ENCODE measurements around the gene SLC44A5.
"Not testable (repeated sequence)": the region's sequence is repeated elsewhere in the genome, so short reads cannot be mapped to it uniquely, and the experiment has no call there.

Gene SLC44A5

DNA sequence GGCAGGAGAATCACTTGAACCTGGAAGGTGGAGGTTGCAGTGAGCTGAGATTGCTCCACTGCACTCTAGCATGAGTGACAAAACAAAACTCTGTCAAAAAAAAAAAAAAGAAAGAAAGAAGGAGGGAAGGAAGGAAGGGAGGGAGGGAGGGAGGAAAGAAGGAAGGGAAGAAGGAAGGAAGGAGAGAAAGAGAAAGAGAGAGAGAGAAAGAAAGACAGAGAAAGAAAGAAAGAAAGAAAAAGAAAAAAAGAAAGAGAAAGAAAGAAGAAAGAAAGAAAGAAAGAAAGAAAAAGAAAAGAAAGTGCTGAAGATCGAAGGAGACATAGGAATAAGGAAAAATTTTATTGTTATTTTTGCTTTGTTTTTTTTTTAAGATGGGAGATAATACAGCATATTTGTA, 166.7 kb downstream of the SLC44A5 start:
- DNase-seq = no peak

DNA sequence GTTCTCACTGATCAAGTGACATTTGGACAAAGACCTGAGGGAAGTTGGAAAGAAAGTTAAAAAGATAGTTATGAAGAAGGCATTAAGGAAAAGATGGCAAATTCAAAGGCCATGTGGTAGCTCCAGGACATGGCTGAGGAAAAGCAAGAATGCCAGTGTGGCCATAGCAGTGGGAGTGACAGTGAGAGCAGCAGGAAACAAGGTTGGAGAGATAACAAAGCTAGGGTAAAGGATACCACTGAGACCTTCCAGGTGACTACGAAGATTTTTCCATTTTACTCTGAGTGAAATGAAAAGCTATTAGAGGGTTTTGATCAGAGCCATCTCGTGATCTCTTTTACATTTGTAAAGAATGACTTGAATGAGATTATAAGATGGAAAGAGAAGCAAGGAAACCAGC, 170.6 kb downstream of the SLC44A5 start:
- DNase-seq = no peak

DNA sequence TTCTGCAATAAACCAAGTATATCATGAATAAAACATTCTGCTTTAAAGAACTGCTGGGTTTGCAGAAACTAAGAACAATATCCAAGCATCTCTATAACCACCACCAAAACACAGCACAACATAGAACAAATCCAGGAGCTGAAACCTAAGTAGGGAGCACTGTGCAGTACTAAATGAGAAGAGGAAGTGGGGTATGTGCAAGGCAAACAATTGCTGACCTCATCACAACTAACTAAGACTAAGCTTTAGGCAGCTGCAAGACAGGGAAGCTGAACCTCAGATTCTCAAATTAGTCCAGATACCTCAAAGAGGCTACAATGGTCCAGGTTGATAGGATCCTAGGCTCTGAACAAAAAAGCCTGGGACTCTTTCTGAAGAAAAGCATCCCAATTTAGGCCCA, 172.6 kb downstream of the SLC44A5 start:
- no peak for DNase-seq

DNA sequence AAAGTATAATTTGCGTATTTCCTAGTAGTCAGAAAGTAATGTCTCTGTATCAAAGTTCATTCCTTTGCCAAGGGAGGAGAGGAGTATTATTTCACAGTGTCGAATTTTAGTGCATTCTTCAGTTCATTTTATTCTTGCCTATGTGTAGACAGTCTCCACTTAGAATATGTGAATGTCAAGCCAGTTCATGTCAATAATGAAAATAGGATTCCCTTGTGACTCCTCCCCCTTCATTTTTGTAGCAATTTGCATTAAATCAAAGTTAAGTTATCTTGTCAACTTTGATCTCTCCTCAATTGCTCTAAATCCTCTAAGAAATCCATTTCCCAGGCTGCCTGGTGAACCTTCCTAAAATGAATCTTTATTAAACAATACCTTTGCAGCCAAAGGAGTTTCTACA, 179.1 kb downstream of the SLC44A5 start:
- DNase-seq = no peak

DNA sequence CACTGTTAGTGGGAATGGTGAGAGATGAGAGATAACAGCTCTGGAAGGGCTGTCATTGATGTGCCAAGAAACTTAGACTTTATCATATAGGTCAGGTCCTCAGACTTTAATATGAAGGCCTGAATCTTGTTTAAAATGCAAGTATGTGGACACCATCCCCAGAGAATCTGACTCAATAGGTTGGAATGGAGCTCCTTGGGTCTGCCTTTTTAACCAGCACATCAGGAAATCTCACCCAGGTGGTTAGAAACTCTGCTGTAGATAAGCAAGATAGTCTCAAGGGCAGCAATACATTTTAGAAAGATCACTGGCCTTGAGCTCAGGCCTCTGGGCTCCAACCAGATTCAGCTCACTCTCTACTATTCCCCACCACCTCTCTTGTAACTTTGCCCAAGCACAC, 180.4 kb downstream of the SLC44A5 start:
- DNase-seq = no peak

DNA sequence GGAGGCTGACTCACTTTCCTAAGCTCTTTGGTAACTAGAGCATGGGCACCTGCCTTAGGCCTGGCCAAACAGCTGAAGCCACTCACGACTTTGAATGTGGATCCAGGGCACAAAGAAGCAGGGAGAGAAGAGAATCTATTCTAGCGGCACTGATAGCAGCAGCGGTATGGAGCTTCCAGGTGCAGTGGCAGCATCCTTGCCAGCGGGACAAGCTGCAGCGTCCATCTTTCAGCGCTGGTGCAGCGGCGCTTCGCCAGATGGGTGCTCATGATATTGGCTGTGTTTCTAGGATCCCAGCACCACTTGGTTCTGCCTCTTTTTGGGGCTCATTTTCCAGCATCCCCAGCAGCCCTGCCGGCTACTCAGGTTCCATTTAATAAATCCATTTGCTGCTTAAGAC, 184.2 kb downstream of the SLC44A5 start:
- DNase-seq = no peak

DNA sequence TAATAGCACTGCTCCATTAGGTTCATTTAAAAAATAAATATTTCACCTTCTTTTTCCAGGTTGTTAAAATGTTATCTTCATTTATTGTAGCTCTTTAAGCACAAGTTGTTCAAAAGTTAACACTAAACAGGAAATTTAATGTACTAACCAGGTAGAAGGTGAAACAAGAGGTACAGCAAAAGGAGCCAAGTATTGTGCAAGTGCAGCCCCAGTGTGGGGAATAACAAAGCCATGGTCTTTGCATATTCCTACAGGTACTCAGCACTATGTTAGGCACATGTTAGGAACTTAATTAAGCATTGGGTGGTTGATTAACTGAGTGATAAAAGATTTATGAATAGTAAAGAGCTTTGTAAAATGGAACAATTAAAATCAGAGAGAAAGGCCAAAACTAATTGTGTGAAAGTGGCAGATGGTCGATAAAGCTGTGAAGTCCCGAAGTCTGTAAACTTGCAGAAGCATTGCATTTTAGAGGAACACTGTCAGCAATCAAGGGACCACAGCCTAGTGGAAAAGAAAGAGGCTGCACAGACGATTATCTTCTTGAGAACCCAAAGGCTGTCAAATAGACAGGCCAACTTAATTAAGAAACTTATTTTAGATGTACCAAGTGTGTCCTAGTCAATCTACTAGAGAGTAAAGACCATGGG, 185.8 kb downstream of the SLC44A5 start:
- DNase-seq = no peak

DNA sequence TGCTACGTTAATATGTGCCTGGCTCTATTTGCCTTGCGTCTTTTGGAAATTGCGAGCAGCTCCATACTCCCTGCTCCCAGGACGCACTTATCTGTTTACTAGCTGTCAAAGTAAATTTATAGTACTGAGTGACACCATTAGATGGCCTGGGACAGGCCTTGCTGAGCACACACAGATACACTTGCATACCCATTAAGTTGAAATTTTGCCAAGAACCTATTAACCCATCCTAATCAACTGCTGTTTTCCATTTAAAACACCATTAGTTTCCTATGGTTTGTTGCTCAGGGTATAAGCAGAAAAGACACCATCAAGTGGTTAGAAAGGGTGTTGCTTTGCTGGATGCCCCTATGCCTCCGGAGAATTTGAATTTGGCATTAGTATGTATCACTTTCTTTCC, 187.3 kb downstream of the SLC44A5 start:
- no peak for DNase-seq

DNA sequence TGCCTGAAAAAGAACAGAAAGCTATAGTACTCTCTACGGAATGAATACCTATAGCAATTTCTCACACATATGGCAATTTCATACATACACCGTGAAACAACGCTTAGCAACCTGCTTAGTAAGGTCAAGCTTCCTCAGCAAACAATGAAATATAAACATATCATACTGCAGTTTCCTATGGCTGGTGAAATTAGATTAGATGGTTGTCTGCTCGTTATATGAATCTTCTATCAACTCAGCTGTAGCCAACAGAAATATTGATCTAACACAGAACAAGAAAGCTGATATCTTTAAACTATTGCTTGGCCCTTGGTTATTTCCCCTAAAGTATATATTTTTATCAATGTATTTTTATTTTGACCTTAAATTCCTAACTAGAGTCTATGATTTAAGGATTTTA, 187.8 kb downstream of the SLC44A5 start:
- DNase-seq = no peak

DNA sequence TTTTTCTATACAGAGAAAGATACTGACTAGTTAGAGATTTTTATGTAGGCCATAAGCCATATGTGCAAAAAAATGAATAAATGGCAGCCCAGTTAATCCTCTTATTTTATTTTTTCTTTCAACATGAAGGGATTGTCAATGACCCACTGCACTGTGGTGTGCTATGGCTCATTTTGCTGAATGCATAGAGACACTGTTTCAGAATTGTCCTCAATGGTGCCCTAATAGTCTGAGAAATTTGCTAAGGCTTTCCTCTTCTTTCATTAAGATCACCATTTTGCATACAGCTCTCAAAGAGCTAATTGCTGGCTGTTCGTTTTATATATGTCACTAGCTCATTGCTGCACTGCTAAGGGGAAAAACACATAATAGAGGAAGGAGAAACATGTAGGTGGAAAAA, 189.5 kb downstream of the SLC44A5 start:
- no peak for DNase-seq

DNA sequence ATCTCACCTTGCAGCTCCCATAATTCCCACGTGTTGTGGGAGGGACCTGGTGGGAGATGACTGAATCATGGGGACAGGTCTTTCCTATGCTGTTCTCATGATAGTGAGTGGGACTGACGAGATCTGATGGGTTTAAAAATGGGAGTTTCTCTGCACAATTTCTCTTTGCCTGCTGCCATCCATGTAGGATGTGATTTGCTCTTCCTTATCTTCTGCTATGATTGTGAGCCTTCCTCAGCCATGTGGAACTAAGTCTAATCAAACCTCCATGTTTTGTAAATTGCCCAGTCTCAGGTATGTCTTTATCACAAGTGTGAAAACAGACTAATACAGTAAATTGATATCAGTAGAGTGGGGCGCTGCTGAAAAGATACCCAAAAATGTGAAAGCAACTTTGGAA, 195.7 kb downstream of the SLC44A5 start:
- DNase-seq = no peak

DNA sequence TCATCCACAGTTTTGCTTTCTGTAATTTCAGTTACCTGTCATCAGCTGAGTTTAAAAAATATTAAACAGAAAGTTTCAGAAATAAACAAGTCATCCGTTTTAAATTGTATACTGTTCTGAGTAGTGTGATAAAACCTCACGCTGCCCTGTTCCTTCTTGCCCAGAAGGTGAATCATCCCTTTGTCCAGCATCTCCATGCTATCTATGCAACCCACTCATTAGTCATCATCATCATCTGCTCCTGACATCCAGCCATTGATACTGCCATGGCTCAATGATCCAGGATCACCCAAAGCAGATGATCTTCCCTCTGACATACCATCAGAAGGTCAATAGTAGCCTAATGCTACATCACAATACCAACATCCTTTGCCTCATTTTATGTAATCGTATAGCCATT, 198.3 kb downstream of the SLC44A5 start:
- DNase-seq = no peak

DNA sequence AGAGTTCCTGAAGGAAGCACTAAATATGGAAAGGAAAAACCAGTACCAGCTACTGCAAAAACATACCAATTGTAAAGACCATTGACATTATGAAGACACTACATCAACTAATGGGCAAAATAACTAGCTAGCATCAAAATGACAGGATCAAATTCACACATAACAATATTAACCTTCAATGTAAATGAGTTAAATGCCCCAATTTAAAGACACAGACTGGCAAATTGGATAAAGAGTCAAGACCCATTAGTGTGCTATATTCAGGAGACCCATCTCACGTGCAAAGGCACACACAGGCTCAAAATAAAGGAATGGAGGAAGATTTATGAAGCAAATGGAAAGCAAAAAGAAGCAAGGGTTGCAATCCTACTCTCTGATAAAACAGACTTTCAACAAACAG, 206.2 kb downstream of the SLC44A5 start:
- not testable (repeated sequence) for DNase-seq

DNA sequence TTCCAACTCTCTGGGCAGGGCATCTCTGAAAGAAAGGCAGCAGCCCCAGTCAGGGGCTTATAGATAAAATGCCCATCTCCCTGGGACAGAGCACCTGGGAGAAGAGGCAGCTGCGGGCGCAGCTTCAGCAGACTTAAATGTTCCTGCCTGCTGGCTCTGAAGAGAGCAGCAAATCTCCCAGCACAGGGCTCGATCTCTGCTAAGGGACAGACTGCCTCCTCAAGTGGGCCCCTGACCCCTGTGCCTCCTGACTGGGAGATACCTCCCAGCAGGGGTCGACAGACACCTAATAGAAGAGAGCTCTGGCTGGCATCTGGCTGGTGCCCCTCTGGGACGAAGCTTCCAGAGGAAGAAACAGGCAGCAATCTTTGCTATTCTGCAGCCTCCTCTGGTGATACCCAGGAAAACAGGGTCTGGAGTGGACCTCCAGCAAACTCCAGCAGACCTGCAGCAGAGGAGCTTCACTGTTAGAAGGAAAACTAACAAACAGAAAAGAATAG, 207.7 kb downstream of the SLC44A5 start:
- not testable (repeated sequence) for DNase-seq

DNA sequence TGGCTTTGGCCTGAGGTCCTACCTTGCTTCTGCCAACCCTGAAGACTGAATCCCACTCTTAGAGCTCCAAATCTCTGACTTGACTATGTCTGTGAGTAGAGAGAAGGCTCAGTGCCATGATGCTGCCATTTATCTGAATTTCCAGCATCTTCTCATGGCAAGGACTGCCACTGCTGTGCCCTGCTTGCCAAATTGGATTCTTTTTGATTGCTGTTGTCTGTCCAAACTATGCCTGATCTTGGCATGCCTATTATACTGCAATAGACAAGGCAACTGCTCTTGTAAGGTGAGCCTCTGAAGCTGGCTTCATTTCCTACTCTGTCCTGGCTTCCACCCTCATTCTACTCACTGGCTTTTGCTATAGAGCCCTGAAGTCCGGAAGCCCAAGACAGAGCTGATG, 210.2 kb downstream of the SLC44A5 start:
- no peak for DNase-seq

DNA sequence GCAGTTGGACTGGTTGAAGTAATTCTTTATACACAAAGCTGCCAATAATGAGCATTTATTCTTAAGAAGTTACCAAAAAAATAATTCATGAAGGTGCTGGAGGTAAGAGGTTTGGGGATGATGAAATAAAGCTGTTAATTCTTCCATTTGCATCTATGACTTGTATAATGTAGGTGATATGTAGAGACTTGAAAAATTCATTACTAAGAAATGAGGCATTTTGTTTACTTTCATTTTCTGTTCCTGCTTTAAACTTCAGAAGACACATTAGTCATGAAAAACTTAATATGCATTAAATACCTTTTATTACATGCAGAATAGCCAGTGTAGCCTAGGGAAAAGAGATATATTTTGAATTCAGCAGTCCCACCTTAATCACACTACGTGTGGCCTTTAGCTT, 214.2 kb downstream of the SLC44A5 start:
- DNase-seq = no peak

DNA sequence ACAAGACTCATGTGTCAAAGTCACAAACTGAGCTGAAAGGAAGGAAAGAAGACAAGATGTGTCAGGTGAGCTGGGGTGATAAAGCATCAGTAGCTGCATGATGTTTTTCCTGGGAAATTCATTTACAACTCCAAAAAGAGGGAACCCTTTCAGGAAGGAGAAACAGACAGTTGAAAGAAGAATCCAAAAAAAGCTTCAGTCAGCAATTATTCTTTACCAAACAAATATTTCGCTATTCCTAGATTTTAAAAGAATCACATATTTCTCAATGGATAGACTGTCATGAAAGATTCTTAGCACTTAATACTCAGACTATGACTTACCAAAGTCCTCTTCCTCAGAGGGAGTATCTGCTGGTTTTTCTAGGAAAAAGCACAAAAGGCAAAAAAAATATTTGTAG, 214.7 kb downstream of the SLC44A5 start:
- no peak for DNase-seq

DNA sequence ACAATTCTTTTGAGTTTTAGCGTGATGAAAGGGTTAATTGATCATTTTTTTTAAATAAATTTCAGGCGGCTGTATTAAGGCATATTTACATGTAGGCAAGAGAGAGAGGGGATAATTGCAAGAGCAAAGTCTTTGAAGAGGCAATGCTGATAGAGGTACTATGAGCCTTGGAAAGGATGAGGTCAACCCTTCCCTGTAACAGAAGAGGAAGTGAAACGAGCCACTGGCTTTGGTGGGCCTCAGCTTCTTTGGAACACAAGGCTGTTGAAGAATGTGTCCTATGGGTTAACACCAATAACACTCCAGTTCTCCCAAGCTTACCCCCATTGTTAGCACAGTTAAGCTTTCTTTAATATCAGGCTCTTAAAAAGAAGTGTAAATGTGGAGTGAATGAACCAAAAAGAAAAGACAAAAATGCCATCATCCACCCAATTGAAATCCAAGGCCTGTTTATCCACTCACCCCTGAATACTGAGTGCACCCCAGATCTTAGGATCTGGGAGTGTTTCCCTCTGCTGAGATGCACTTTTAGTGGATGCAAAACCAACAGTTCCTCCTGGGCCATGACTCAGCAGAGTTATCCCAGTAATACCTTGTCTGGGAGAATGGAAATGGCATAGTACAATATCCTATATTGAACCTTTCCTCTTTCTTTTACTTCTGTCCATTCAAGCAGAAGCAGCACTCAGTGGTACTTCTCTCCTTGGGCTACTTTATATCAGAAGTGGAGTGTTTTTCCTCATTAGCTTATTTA, 216.4 kb downstream of the SLC44A5 start:
- no peak for DNase-seq

DNA sequence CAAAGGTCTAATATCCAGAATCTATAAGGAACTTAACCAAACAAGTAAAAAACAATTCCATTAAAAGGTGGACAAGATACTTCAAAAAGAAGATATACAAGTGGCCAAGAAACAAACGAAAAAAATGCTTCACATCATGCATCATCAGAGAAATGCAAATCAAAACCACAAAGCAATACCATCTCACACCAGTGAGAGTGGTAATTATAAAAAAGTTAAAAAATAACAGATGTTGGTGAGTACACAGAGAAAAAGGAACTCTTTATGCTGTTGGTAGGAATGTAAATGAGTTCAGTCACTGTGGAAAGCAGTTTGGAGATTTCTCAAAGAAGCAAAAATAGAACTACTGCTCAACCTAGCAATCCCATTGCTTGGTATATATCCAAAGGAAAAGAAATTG, 218.6 kb downstream of the SLC44A5 start:
- DNase-seq = no peak

DNA sequence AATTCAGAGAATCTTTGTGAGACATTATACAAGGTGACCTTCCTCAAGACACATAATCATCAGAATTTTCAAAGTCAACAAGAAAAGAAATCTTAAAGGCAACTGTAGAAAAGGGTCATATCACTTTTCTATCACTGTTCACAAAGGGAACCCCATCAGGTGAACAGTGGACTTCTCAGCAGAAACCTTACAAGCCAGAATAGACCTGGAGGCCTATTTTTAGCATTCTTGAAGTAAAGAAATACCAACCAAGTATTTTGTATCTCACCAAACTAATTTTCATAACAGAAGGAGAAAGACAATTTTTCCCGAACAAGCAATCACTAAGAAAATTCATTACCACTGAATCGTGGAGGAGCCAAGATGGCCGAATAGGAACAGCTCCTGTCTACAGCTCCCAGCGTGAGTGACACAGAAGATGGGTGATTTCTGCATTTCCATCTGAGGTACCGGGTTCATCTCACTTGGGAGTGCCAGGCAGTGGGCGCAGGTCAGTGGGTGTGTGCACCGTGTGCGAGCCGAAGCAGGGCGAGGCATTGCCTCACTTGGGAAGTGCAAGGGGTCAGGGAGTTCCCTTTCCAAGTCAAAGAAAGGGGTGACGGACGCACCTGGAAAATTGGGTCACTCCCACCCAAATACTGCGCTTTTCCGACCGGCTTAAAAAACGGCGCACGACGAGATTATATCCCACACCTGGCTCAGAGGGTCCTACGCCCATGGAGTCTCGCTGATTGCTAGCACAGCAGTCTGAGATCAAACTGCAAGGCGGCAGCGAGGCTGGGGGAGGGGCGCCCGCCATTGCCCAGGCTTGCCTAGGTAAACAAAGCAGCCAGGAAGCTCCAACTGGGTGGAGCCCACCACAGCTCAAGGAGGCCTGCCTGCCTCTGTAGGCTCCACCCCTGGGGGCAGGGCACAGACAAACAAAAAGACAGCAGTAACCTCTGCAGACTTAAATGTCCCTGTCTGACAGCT, 235.2 kb downstream of the SLC44A5 start:
- DNase-seq = not testable (repeated sequence)

DNA sequence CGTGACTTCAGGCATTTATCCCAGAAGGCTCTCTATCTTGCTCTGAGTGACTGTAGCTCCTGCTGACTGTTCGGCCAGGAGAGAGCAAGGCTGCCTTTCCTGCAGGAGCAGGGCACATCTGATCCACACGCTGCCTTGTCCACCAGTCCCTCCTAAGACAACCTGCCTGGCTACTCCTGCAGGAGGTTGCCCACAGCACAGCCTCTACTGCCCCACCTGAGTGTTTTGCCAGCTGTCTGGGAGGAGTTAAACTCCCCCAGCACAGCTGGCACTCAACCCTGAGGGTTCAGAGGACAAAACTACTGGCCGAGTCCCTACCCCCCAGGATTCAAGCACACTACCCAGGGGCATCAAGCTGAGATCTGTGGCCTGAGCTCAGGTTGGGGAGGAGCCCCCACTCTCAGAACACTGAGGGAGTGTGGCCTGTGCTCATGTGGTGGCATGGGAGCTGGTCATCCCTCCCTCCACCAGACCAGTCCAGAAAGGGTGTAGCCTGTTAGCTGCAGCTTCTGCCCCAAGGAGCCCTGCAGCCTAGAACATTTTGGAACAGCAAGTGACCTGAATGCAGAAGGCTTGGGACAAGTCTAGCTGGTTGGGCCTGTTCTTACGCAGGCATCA, 237.3 kb downstream of the SLC44A5 start:
- DNase-seq = no peak

DNA sequence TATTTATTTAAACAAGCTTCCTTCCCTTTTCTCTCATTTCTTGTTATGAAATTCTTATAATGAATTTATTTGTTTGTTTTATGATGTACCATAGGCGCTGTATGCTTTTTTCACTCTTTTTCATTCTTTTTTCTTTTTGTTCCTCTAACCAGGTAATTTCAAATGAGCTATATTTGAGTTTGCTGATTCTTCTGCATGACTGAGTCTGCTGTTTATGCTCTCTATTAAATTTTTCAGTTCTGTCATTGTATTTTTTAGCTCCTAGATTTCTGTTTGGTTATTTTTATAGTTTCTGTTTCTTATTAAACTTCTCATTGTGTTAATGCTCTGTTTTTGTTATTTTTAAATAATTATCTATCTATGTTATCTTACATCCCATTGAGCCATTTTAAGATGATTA, 244.3 kb downstream of the SLC44A5 start:
- DNase-seq = no peak

DNA sequence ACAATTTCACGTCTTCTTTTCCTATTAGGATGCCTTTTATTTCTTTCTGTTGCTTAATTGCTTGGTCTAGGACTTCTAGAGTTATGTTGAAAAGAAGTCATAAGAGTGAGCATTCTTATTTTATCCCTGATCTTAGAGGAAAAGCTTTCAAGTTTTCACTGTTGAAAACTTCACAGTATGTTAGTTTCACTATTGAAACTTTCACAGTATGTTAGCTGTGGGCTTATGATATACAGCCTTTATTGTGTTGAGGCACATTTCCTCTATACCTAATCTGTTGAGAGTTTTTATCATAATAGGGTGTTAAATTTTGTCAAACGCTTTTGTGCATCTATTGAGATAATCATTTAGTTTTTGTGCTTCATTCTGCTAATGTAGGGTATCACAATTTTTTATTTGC, 249.7 kb downstream of the SLC44A5 start:
- DNase-seq = no peak

Measured in EL (cell line).